HepG2 (cell line): ENCODE data around the gene PTPRM.

Experiments used
- CTCF ChIP-seq: sonication (generic); formaldehyde crosslinking; IDR thresholded peaks from 2 replicates; pipeline ENCODE4 v1.5.0; 2020; ENCODE audit warnings: mild to moderate bottlenecking, missing genetic modification reagents, moderate library complexity
- ELF3 ChIP-seq: IDR thresholded peaks from 2 replicates; pipeline ENCODE4 v1.6.1; 2016; ENCODE audit warnings: missing genetic modification reagents, missing compliant biosample characterization
- GABPA ChIP-seq, 2 experiments: IDR thresholded peaks; 2 replicates each; pipeline ENCODE4 v1.6.1; 2011 to 2016; ENCODE audit warnings: low read depth in 2 of 2, low read length in 1 of 2, missing biosample characterization in 1 of 2, missing genetic modification characterization in 1 of 2
- KDM4B ChIP-seq: sonication (generic); formaldehyde crosslinking; IDR thresholded peaks from 2 replicates; pipeline ENCODE4 v1.4.0; 2020; ENCODE audit warnings: missing genetic modification reagents
- PAWR ChIP-seq: sonication (generic); formaldehyde crosslinking; IDR thresholded peaks from 2 replicates; pipeline ENCODE4 v1.4.0; 2020; ENCODE audit warnings: missing genetic modification reagents, mild to moderate bottlenecking, borderline replicate concordance

GRCh38 chr18:7584646-7585275, 17.6 kb downstream of the PTPRM start:
- TF ChIP-seq ELF3 (CRISPR knock-in tag) (no peak), KDM4B (CRISPR knock-in tag) (no peak), GABPA (IDR thresholded peaks at IDR 0.05; ENCODE audit: low read depth, low read length) (no peak), GABPA (CRISPR knock-in tag; IDR thresholded peaks at IDR 0.05; ENCODE audit: low read depth) (no peak), CTCF (no peak), PAWR (CRISPR knock-in tag) (no peak)
